Progenitor cell of endocrine pancreas (in vitro differentiated cells): ENCODE measurements around the gene CASK. TPM values are rescaled to one million over a fixed set of nuclear protein-coding genes. Genes with fewer than 3 reads are reported as not detected.
"Not testable (repeated sequence)": the region's sequence is repeated elsewhere in the genome, so short reads cannot be mapped to it uniquely, and the experiment has no call there.

ENCODE experiments used
- DNase-seq: peaks from one replicate; pipeline ENCODE4 v3.0.0; 2021; ENCODE audit warnings: low spot score; ENCODE audit not compliant: unreplicated experiment
- H3K27ac Mint-ChIP-seq: 2 replicates; pipeline ENCODE4 v1.8.0; 2021; ENCODE audit warnings: mild to moderate bottlenecking, moderate library complexity, mixed read lengths
- H3K27me3 Mint-ChIP-seq: 2 replicates; pipeline ENCODE4 v1.8.0; 2021; ENCODE audit warnings: mixed read lengths
- H3K36me3 Mint-ChIP-seq: 2 replicates; pipeline ENCODE4 v1.8.0; 2022; ENCODE audit warnings: mixed read lengths; ENCODE audit not compliant: insufficient read depth
- H3K4me1 Mint-ChIP-seq: 2 replicates; pipeline ENCODE4 v1.8.0; 2021; ENCODE audit warnings: low read depth, mixed read lengths
- H3K4me3 Mint-ChIP-seq: 2 replicates; pipeline ENCODE4 v1.8.0; 2021; ENCODE audit warnings: low read depth, mild to moderate bottlenecking, moderate library complexity, mixed read lengths
- H3K9me3 Mint-ChIP-seq: 2 replicates; pipeline ENCODE4 v1.8.0; 2021; ENCODE audit warnings: low read depth, mixed read lengths
- total RNA-seq: library from RNA; stranded (reverse); gene quantifications from 2 replicates; pipeline ENCODE4 v1.2.1, GENCODE V29; 2021
- TF ChIP-seq, protein P1 (sequence below): fragments of 200-600 bp; sonication (generic); IDR thresholded peaks from one replicate; pipeline ENCODE4 v1.5.0; 2021; ENCODE audit warnings: antibody characterized with exemption, mild to moderate bottlenecking; ENCODE audit not compliant: unreplicated experiment

Gene CASK
- total RNA-seq, 1 donor from 2014 or later = 68.3 TPM

GRCh38 chrX:41619221-41619620 is 304.1 kb downstream of the CASK start:
- H3K4me3 Mint-ChIP-seq = no peak overlapping the region
- H3K9me3 Mint-ChIP-seq = peaks cover 5% of the 10 kb centered on the region
- TF ChIP-seq, protein P1, sequence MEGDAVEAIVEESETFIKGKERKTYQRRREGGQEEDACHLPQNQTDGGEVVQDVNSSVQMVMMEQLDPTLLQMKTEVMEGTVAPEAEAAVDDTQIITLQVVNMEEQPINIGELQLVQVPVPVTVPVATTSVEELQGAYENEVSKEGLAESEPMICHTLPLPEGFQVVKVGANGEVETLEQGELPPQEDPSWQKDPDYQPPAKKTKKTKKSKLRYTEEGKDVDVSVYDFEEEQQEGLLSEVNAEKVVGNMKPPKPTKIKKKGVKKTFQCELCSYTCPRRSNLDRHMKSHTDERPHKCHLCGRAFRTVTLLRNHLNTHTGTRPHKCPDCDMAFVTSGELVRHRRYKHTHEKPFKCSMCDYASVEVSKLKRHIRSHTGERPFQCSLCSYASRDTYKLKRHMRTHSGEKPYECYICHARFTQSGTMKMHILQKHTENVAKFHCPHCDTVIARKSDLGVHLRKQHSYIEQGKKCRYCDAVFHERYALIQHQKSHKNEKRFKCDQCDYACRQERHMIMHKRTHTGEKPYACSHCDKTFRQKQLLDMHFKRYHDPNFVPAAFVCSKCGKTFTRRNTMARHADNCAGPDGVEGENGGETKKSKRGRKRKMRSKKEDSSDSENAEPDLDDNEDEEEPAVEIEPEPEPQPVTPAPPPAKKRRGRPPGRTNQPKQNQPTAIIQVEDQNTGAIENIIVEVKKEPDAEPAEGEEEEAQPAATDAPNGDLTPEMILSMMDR = no peak
- no peaks in the 10 kb centered on the region for H3K27me3 Mint-ChIP-seq
- H3K36me3 Mint-ChIP-seq = no peaks in the 10 kb centered on the region
- H3K27ac Mint-ChIP-seq = no peak overlapping the region
- no peak for DNase-seq
- H3K4me1 Mint-ChIP-seq = peaks cover 4% of the 10 kb centered on the region

DNA sequence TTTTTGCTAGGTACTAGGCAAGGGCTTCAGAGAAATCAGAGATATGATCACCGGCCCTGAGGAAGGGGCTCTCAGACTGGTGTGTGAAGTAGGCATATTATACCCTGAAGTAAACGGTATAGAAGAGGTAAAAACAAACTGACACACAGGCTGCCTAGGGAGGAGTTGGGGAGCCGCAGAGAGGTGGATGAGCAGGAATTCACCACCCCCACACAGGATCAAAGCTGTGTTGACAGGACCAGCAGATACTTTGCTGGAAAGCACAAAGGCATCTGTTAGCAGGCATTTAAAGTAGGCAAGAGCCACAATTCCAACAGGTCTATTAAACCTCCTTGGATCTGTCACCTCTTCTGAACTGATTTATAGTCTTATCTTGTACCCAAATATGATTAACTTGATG is 306.4 kb downstream of the CASK start:
- Mint-ChIP-seq H3K27ac (no peak overlapping the region), H3K27me3 (no peaks in the 10 kb centered on the region), H3K36me3 (no peaks in the 10 kb centered on the region), H3K4me3 (no peak overlapping the region), H3K4me1 (peaks cover 4% of the 10 kb centered on the region), H3K9me3 (peaks cover 5% of the 10 kb centered on the region)
- no peak for DNase-seq
- TF ChIP-seq, protein P1 = no peak

DNA sequence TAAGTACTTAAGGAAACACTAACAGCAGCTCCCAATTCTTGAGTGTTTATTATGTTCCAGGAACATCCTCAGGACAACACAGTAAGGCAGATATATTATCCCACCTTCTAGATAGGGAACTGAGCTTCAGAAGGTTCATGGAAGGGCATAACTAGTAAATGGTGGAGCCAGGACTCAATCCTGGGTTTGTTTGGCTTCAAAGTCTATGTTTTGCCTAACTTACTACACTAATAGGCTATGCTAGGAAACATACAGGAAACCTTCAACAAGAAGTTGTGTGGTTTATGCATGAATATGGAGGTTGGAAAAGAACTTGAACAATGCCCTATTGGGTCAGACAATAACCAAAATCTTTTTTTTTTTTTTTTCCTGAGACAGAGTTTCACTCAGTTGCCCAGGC is 307.1 kb downstream of the CASK start:
- no peak for DNase-seq
- TF ChIP-seq, protein P1 = no peak
- no peak overlapping the region for H3K4me3 Mint-ChIP-seq
- no peaks in the 10 kb centered on the region for H3K27me3 Mint-ChIP-seq
- no peak overlapping the region for H3K27ac Mint-ChIP-seq
- no peaks in the 10 kb centered on the region for H3K36me3 Mint-ChIP-seq
- peaks cover 2% of the 10 kb centered on the region for H3K4me1 Mint-ChIP-seq
- H3K9me3 Mint-ChIP-seq = peaks cover 5% of the 10 kb centered on the region

DNA sequence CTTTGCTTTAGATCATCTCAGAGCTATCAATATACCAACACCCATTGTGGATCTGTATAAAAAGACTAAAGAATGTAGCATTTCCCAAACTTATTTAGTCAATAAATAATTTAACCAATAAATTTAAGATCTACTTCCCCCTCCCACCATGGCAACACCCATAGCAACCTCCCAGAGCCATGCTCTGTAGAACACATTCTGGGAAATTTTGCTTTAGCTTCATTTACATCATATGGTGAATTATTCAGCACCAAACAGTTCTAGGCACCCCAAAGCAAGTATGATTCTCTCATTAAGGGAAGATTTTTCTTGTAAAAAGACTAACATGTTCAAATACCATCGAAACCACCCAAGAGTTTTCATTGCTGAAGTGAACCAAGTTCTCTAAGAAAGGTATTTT is 315.1 kb downstream of the CASK start:
- H3K9me3 Mint-ChIP-seq = peaks cover 15% of the 10 kb centered on the region
- no peak overlapping the region for H3K27ac Mint-ChIP-seq
- peaks cover 2% of the 10 kb centered on the region for H3K4me1 Mint-ChIP-seq
- DNase-seq = no peak
- H3K36me3 Mint-ChIP-seq = peaks cover 2% of the 10 kb centered on the region
- no peaks in the 10 kb centered on the region for H3K27me3 Mint-ChIP-seq
- TF ChIP-seq, protein P1 = no peak
- H3K4me3 Mint-ChIP-seq = no peak overlapping the region

DNA sequence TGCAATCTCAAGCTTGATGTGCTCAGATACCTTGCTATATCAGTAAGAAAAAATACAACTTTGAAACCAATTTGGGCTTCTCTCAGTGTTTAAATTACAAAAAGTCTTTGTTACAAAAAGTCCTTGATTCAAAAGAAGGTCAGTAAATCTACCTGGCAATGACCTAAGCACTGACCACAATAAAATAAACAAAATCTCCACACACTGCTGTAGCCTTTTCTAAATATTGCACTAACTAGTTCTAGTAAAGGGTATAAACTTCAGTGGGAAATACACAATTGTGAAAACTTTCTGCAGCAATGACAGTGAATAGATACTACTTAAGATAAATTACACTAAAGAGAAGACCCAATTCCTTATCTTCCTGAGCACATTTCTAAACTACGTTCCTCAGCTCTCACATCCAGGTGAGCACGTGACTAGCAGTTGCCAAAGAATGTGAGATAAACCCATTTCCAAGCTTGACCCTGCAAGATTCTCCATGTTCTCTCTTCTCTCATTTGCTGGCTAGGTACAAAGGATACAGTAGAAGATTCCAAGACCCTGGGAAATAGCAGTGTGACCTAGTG is 316.0 kb downstream of the CASK start:
- H3K27me3 Mint-ChIP-seq = no peaks in the 10 kb centered on the region
- TF ChIP-seq, protein P1 = no peak
- H3K36me3 Mint-ChIP-seq = peaks cover 2% of the 10 kb centered on the region
- H3K9me3 Mint-ChIP-seq = peaks cover 19% of the 10 kb centered on the region
- no peak for DNase-seq
- H3K4me1 Mint-ChIP-seq = peaks cover 2% of the 10 kb centered on the region
- H3K27ac Mint-ChIP-seq = no peak overlapping the region
- no peak overlapping the region for H3K4me3 Mint-ChIP-seq

DNA sequence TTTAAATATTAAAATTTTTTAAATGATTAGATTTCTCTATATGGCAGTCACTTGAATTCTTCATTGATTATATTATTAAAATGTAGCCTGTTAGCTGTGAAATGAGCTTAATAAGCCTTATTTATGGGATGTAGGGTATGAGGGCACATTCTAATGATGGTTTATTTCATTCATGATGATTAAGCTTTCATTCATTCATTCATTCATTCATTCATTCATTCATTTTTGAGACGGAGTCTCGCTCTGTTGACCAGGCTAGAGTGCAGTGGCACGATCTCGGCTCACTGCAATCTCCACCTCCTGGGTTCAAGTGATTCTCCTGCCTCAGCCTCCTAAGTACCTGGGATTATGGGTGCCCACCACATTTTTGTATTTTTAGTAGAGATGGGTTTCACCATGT is 317.3 kb downstream of the CASK start:
- H3K27ac Mint-ChIP-seq, DNase-seq, H3K4me1 Mint-ChIP-seq, H3K36me3 Mint-ChIP-seq, H3K4me3 Mint-ChIP-seq, H3K27me3 Mint-ChIP-seq: not testable (repeated sequence)
- H3K9me3 Mint-ChIP-seq = peaks cover 19% of the 10 kb centered on the region
